HepG2 (cell line): ENCODE results near the gene MRPL58. TPM values are rescaled to one million over a fixed set of nuclear protein-coding genes. Genes with fewer than 3 reads are reported as not detected.

Source experiments
- CBX5 ChIP-seq: sonication (generic); formaldehyde crosslinking; IDR thresholded peaks from 2 replicates; pipeline ENCODE4 v1.4.0; 2020; ENCODE audit warnings: missing genetic modification reagents, borderline replicate concordance
- FOXK2 ChIP-seq: fragments of 450-650 bp; IDR thresholded peaks from 2 replicates; pipeline ENCODE4 v1.6.1; 2016
- GLMP ChIP-seq: sonication (generic); formaldehyde crosslinking; IDR thresholded peaks from 2 replicates; pipeline ENCODE4 v1.9.0; 2021; ENCODE audit warnings: missing genetic modification reagents, mild to moderate bottlenecking, borderline replicate concordance
- GRHL1 ChIP-seq: sonication (generic); formaldehyde crosslinking; conservative IDR thresholded peaks from 2 replicates; pipeline ENCODE4 v1.8.0; 2022; ENCODE audit warnings: missing genetic modification reagents
- KMT2A ChIP-seq: sonication (generic); formaldehyde crosslinking; IDR thresholded peaks from 2 replicates; pipeline ENCODE4 v1.4.0; 2020; ENCODE audit warnings: missing genetic modification reagents
- MYNN ChIP-seq: sonication (generic); formaldehyde crosslinking; IDR thresholded peaks from 2 replicates; pipeline ENCODE4 v1.4.0; 2020; ENCODE audit warnings: mild to moderate bottlenecking, low read depth, missing genetic modification reagents
- NCOA5 ChIP-seq: sonication (generic); formaldehyde crosslinking; IDR thresholded peaks from 2 replicates; pipeline ENCODE4 v1.4.0; 2020; ENCODE audit warnings: missing genetic modification reagents
- NFKB2 ChIP-seq: sonication (generic); formaldehyde crosslinking; IDR thresholded peaks from 2 replicates; pipeline ENCODE4 v1.4.0; 2020; ENCODE audit warnings: missing genetic modification reagents, borderline replicate concordance
- NFYC ChIP-seq: IDR thresholded peaks from 2 replicates; pipeline ENCODE4 v1.6.1; 2016; ENCODE audit warnings: missing genetic modification reagents, missing compliant biosample characterization
- NRL ChIP-seq: sonication (generic); formaldehyde crosslinking; IDR thresholded peaks from 2 replicates; pipeline ENCODE4 v1.5.0; 2020; ENCODE audit warnings: missing genetic modification reagents, mild to moderate bottlenecking, moderate library complexity, borderline replicate concordance
- PITX1 ChIP-seq: sonication (generic); formaldehyde crosslinking; IDR thresholded peaks from 2 replicates; pipeline ENCODE4 v1.5.1; 2020; ENCODE audit warnings: mild to moderate bottlenecking, missing genetic modification reagents
- RARG ChIP-seq: sonication (generic); formaldehyde crosslinking; IDR thresholded peaks from 2 replicates; pipeline ENCODE4 v1.4.0; 2020; ENCODE audit warnings: low read depth, mild to moderate bottlenecking, missing genetic modification reagents
- RBM22 ChIP-seq: fragments of 200-400 bp; formaldehyde crosslinking; optimal IDR thresholded peaks from 2 replicates; pipeline ENCODE3; 2017; ENCODE audit warnings: mild to moderate bottlenecking, low read length, moderate library complexity
- SIX1 ChIP-seq: sonication (generic); formaldehyde crosslinking; IDR thresholded peaks from 2 replicates; pipeline ENCODE4 v1.4.0; 2020; ENCODE audit warnings: missing genetic modification reagents, borderline replicate concordance
- TARDBP ChIP-seq: sonication (generic); formaldehyde crosslinking; IDR thresholded peaks from 2 replicates; pipeline ENCODE4 v1.8.0; 2022; ENCODE audit warnings: mild to moderate bottlenecking, missing genetic modification reagents
- ZFY ChIP-seq: sonication (generic); formaldehyde crosslinking; IDR thresholded peaks from 2 replicates; pipeline ENCODE4 v1.4.0; 2020; ENCODE audit warnings: missing genetic modification reagents
- ZNF276 ChIP-seq: sonication (generic); formaldehyde crosslinking; IDR thresholded peaks from 2 replicates; pipeline ENCODE4 v1.4.0; 2020; ENCODE audit warnings: mild to moderate bottlenecking, low read depth, missing genetic modification reagents
- ZNF343 ChIP-seq: sonication (generic); formaldehyde crosslinking; IDR thresholded peaks from 2 replicates; pipeline ENCODE4 v1.4.0; 2020; ENCODE audit warnings: mild to moderate bottlenecking, missing genetic modification reagents
- ZNF766 ChIP-seq: sonication (generic); formaldehyde crosslinking; IDR thresholded peaks from 2 replicates; pipeline ENCODE4 v1.5.0; 2020; ENCODE audit warnings: missing genetic modification reagents, borderline replicate concordance
- ZNF816 ChIP-seq: sonication (generic); formaldehyde crosslinking; IDR thresholded peaks from 2 replicates; pipeline ENCODE4 v1.8.0; 2022; ENCODE audit warnings: missing genetic modification reagents, mild to moderate bottlenecking, borderline replicate concordance
- ZNF879 ChIP-seq: sonication (generic); formaldehyde crosslinking; IDR thresholded peaks from 2 replicates; pipeline ENCODE4 v1.8.1; 2023; ENCODE audit warnings: missing genetic modification reagents
- polyA plus RNA-seq, 8 experiments: library from polyadenylated mRNA; depleted of rRNA in 3 of 8; stranded (reverse) in 7 of 8; unstranded in 1 of 8; fragments of >200 nt; fragmentation: Illumina TruSeq in 4 of 8; extraction: Trizol in 4 of 8; gene quantifications; 2 replicates each; pipeline versions ENCODE4 v1.2.1 to v1.2.3, GENCODE V29; 2011 to 2016; ENCODE audit warnings: low read depth in 4 of 8, missing spikeins in 1 of 8, mixed read lengths in 1 of 8; ENCODE audit not compliant: insufficient read depth in 1 of 8
- total RNA-seq, 5 experiments: library from RNA; depleted of rRNA; stranded (reverse); fragments of >200 nt; fragmentation: Illumina TruSeq; extraction: Trizol; gene quantifications; 2 replicates each; pipeline ENCODE4 v1.2.3, GENCODE V29; 2016; ENCODE audit warnings: low read depth in 1 of 5

MRPL58 gene
- total and polyA plus RNA-seq, 2 of the 13 experiments (the other 11 are each of a cell fraction or from before 2014, with no cell fraction given), result 44.9 to 68.9 TPM

- no peak for TF ChIP-seq RBM22
- TF ChIP-seq ZNF879 (CRISPR knock-in tag), result no peak
- TF ChIP-seq ZNF766 (CRISPR knock-in tag), result no peak
- TF ChIP-seq GLMP (CRISPR knock-in tag), result no peak
- TF ChIP-seq ZNF816 (CRISPR knock-in tag), result no peak
- peak; percentile 59 for TF ChIP-seq NFYC
- no peak for TF ChIP-seq RARG (CRISPR knock-in tag)
- no peak for TF ChIP-seq NFKB2
- no peak for TF ChIP-seq SIX1
- TF ChIP-seq GRHL1 (CRISPR knock-in tag), result no peak
- TF ChIP-seq MYNN (CRISPR knock-in tag), result no peak
- TF ChIP-seq TARDBP (CRISPR knock-in tag), result no peak
- TF ChIP-seq PITX1 (CRISPR knock-in tag), result no peak
- no peak for TF ChIP-seq ZFY
- no peak for TF ChIP-seq CBX5 (CRISPR knock-in tag)
- no peak for TF ChIP-seq KMT2A (CRISPR knock-in tag)
- TF ChIP-seq FOXK2, result no peak
- TF ChIP-seq ZNF276 (CRISPR knock-in tag), result no peak
- TF ChIP-seq NRL (CRISPR knock-in tag), result no peak
- TF ChIP-seq NCOA5 (CRISPR knock-in tag), result no peak
- TF ChIP-seq ZNF343 (CRISPR knock-in tag), result no peak
These were observed 922 bp upstream of the MRPL58 start (continued) for GRCh38 chr17:75011401-75012095.
